ENCODE results near the gene HIRA. TPM values are rescaled to one million over a fixed set of nuclear protein-coding genes. Genes with fewer than 3 reads are reported as not detected.

HIRA gene
- total RNA-seq, 1 experiment from 2014 or later, result 22.9 TPM

DNA sequence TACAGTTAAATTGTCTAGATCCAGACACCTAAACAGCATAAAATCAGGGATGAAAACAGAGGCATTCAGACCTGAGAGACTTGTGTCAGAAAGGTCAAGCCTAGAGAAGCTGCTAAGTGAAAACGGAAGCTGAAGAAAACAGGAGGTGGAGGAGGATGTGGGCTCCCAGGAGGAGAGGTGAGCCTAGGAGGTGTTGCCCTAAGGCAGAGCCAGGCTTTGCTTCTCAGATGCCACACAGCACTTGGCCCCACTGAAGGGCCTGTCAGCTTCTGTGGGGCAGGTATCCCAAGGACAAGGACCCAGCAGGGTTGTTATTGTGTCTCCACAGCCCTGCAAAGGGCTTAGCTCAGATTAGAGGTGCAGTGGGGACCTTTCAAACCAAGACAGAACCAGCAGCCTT, 33.0 kb upstream of the HIRA start:
- in situ Hi-C loops (cut with HindIII; ENCODE audit: low pct_unique_long_range_greater_than_20kb, low sequenced_read_pairs), result no loop called here
- DNase-seq (ENCODE audit: low read depth), result no peak

DNA sequence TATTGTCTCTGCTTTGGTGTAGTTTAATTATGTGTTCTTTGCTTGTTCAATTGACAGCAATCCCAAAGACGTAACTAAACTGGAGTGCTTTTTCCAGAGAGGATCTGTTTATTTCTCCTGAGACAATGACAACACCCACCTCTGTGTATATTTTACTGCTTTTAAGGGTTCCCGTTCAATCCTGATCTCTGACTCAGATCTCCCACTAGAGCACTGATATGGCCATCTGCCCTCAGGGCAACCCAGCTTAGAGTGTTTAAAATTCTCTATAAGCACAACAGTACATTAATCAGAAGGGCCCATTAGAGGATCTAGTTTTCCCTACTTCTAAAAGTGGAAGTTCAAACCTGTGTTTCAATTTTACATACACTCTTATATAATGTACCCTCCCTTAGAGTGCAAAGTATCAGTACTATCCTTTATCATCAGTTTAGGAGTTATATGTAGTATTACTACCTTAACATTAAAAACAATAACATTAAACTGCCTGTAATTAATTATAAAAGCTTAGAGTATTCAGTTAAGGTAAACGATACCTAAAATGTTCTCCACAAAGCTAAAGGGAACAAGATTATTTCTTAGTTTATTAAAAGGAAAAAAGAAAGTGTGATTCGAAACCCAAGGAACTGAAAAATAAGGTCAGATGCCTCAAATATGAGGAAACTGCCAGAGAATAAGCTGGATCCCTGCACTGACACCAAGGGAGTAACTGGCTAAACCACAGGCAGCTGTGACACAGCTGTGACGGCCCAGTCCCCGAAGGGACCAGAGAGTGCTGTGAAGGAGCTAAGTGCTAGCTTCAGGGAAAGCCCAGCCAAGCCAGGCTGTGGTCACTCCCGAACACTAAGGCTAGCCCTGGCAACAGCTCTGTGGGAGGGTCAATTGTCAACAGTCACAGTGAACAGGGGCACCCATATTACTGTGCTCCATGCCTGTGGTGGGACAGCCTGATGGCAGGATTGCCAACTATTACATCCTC, 32.2 kb upstream of the HIRA start:
- DNase-seq (ENCODE audit: low read depth), result no peak
- in situ Hi-C loops (cut with HindIII; ENCODE audit: low pct_unique_long_range_greater_than_20kb, low sequenced_read_pairs), result no loop called here

GRCh38 chr22:19463008-19463407, 31.5 kb upstream of the HIRA start:
- in situ Hi-C loops (cut with HindIII; ENCODE audit: low pct_unique_long_range_greater_than_20kb, low sequenced_read_pairs), result no loop called here
- no peak for DNase-seq (ENCODE audit: low read depth)

GRCh38 chr22:19461506-19461905, 30.0 kb upstream of the HIRA start:
- DNase-seq (ENCODE audit: low read depth), result no peak
- in situ Hi-C loops (cut with HindIII; ENCODE audit: low pct_unique_long_range_greater_than_20kb, low sequenced_read_pairs), result no loop called here

- in situ Hi-C loops (cut with HindIII; ENCODE audit: low pct_unique_long_range_greater_than_20kb, low sequenced_read_pairs), result no loop called here
- DNase-seq (ENCODE audit: low read depth), result no peak
These were observed 28.5 kb upstream of the HIRA start for GRCh38 chr22:19460036-19460435.

- in situ Hi-C loops (cut with HindIII; ENCODE audit: low pct_unique_long_range_greater_than_20kb, low sequenced_read_pairs), result no loop called here
These were observed 26.4 kb upstream of the HIRA start for GRCh38 chr22:19457828-19458428.

DNA sequence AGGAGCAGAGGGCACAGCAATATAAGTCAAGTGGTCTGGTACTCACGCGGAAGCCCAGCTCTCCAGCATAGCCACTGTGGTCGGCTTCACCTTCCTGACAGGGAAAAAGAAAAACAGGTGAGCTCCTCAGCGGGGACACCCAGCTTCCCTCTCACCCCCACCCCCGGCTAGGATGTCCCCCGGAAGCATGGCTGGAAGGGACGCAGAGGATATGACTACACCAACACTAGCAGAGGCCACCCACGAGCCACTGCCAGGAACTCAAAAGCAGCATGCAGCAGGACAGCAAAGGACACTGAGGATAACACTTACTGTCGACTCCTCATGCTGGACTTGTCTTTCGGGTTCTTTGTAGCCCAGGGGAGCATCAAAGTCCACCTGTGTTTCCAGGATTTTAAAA, 25.0 kb upstream of the HIRA start:
- in situ Hi-C loops (cut with HindIII; ENCODE audit: low pct_unique_long_range_greater_than_20kb, low sequenced_read_pairs), result no loop called here
- DNase-seq (ENCODE audit: low read depth), result no peak

More at GRCh38 chr22:19457828-19458428, 26.4 kb upstream of the HIRA start:
- DNase-seq (ENCODE audit: low read depth), result no peak

DNA sequence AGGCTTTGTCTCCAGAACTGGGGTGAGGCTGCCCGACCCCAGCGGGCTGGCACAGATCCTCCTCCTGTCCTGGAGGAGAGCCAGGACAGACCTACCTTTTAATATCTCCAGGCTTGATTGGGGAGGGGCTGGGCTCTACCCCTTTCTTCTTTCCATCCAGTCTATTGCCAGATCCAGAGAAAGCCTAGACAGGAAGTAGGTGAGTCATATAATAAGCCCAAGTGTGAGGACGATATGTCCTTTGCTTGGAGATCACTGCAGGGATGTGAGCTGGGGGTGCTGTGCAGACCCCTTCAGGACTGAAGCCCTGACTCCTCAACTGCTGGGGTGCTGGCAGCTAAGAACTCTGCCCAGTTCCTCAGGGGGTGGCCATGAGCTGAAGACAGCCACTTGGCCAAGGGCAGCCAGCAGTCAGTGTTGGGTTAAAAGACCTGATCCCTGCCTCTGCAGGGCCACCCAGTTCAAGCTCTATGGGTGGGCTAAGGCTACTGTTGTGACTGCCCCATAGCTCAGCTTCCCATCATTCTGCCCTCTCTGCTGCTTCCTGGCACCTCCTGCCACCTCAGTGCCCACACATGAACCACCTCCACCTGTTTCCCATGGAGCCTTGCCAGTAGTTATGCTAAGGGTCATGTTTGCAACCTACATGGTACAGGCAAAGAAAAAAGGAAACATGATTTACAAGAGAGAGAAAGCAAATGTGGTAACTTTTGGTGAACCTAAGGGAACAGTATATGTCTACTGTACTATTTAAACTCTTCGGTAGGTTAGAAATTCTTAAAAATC, 24.2 kb upstream of the HIRA start:
- in situ Hi-C loops (cut with HindIII; ENCODE audit: low pct_unique_long_range_greater_than_20kb, low sequenced_read_pairs), result no loop called here
- no peak for DNase-seq (ENCODE audit: low read depth)

- DNase-seq (ENCODE audit: low read depth), result no peak
- in situ Hi-C loops (cut with HindIII; ENCODE audit: low pct_unique_long_range_greater_than_20kb, low sequenced_read_pairs), result no loop called here
These were observed 23.5 kb upstream of the HIRA start for GRCh38 chr22:19455033-19455432.

GRCh38 chr22:19454156-19454555, 22.6 kb upstream of the HIRA start:
- no peak for DNase-seq (ENCODE audit: low read depth)
- in situ Hi-C loops (cut with HindIII; ENCODE audit: low pct_unique_long_range_greater_than_20kb, low sequenced_read_pairs), result no loop called here

DNA sequence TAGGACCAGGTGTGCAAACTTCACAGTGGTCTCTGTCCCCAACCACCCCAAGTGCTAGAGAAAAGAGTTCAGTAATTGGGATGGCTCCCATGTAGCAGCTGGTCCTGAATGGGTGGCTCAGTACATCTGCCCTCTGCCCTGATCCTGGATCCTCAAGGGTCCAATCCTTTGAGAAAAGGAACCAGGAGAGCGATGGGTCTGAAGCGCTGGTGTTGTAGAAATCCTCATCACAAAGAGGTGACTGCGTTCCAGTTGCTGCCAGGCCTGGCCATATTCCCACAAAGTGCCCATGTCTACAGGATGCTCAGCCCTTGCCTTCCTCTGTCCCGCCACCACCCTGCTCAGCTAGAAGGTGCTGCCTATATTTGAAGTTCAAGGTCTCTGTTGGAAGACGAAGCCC, 22.2 kb upstream of the HIRA start:
- DNase-seq (ENCODE audit: low read depth), result no peak
- in situ Hi-C loops (cut with HindIII; ENCODE audit: low pct_unique_long_range_greater_than_20kb, low sequenced_read_pairs), result no loop called here

- in situ Hi-C loops (cut with HindIII; ENCODE audit: low pct_unique_long_range_greater_than_20kb, low sequenced_read_pairs), result no loop called here
- no peak for DNase-seq (ENCODE audit: low read depth)
These were observed 20.0 kb upstream of the HIRA start for GRCh38 chr22:19451570-19451969.

- in situ Hi-C loops (cut with HindIII; ENCODE audit: low pct_unique_long_range_greater_than_20kb, low sequenced_read_pairs), result no loop called here
- no peak for DNase-seq (ENCODE audit: low read depth)
These were observed 19.0 kb upstream of the HIRA start for GRCh38 chr22:19450363-19451175.

GRCh38 chr22:19449422-19449767, 17.9 kb upstream of the HIRA start:
- in situ Hi-C loops (cut with HindIII; ENCODE audit: low pct_unique_long_range_greater_than_20kb, low sequenced_read_pairs), result no loop called here
- DNase-seq (ENCODE audit: low read depth), result no peak

GRCh38 chr22:19448739-19449421, 17.3 kb upstream of the HIRA start:
- DNase-seq (ENCODE audit: low read depth), result no peak
- in situ Hi-C loops (cut with HindIII; ENCODE audit: low pct_unique_long_range_greater_than_20kb, low sequenced_read_pairs), result no loop called here

DNA sequence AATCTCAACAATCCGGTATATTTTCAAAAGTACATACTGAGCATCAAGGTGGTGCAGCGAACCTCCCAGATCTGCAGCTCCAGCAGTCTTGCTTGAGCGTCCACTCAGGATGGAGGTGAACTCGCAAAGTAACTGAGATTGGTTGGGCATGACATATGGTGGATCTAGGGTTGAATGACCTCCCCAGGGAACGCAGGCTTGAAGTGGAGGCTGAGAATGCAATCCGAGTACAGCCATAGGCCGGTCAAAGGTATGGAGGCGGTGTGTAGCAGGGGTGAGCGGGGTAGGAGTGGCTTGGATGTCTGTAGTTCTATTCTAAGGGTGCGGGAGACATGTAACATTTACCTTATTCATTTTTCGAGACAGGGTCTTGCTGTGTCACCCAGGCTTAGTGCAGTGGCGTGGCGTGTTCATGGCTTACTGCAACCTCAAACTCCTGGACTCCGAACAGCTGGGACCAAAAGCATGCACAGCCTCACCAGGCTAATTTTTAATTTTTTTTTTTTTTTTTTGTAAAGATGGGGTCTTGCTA, 16.6 kb upstream of the HIRA start:
- in situ Hi-C loops (cut with HindIII; ENCODE audit: low pct_unique_long_range_greater_than_20kb, low sequenced_read_pairs), result no loop called here

DNA sequence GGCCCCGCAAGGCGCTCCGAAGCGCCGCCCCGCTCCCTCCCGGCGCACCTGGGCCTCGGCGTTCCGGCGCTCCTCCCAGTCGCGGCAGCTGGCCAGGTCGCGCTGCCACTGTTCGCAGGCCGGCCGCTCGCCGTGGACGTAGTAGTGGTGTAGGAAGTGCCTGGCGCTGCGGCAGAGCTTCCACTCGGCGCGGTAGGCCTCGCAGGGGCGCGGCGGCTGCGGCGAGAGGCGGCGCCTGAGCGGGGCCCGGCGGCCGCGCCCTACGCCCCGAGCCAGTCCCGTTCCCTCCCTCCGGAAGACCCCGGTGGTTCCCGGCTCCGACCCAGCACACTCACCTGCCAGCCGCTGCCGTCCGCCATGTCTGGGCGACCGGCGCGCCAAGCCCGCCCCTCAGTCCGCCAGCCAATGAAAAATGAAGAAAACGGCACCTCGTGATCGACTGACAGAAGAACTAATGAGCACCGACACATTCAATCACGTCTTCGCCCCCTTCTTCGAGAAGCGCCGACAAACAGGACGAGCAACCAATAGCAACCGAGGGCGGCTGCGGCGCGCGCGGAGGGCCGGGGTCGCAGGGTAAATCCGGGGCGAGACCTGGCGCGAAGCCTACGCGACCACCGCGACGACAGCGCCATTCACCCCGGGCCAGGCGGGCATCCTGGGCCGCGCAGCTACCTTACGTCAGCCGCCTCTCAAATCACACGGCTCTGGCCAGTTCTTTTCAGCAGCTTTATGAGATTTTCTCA, 16.0 kb upstream of the HIRA start, which contains the start of gene C22orf39:
C22orf39 (minus strand) TSS at position 382 of the 746 bp plus-strand sequence; CDS start at position 359, 23 bp downstream.
- in situ Hi-C loops (cut with HindIII; ENCODE audit: low pct_unique_long_range_greater_than_20kb, low sequenced_read_pairs), result no loop called here

More for the DNA sequence above, 16.6 kb upstream of the HIRA start:
- DNase-seq (ENCODE audit: low read depth), result peak; percentile 63

More for the DNA sequence above, 16.0 kb upstream of the HIRA start, which contains the start of gene C22orf39:
- peak; percentile 96 for DNase-seq (ENCODE audit: low read depth)

Measured in Caki2 (cell line).